ENCODE results near the gene GNG7.

GNG7 gene

DNA sequence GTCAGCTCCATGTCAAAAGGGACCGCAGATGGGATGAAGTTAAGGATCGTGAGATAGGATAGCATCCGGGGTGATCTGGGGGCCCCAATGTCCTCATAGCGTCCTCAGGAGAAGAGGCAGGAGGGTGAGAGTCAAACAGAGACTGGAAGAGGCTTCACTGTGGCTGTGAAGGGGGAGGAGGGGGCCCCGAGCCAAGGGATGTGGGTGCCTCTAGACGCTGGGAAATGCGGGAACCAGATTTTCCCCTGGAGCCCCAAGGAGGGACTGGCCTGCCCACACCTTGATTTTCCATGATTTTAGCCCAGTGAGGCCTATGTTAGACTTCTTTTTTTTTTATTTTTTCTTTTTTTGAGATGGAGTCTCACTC is 61.2 kb downstream of the GNG7 start:
- DNase-seq (ENCODE audit: low read depth) = no peak

DNA sequence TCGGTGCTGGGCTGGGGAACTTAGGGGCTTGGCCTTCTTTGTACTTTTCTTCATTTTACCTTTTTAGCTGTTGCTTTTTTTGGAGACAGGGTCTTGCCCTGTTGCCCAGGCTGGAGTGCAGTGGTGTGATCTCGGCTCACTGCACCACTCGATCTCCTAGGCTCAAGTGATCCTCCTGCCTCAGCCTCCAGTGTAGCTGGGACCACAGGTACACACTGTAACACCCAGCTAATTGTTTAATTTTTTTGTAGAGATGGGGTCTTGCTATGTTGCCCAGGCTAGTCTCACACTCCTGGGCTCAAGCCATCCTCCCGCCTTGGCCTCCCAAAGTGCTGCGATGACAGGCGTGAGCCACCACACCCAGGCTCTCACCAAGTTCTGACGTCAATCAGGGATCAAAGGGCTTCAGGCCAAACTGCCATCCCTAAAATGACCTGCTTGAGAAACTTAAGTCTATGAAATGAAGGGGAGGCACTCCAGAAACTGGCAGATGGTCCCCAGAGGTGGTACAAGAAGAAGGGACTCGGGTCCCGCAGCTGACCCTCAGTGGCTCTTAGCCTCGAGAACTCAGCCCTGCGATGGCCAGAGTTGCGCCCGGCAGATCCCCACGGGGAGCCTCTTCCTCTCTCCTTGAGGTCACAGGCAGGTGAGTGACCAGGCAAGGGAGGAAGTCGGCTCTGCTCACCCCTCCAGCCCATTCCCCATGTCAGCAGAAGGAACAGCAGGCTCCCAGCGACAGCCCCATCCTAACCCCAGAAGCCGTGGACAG is 61.7 kb downstream of the GNG7 start:
- DNase-seq (ENCODE audit: low read depth) = no peak

DNA sequence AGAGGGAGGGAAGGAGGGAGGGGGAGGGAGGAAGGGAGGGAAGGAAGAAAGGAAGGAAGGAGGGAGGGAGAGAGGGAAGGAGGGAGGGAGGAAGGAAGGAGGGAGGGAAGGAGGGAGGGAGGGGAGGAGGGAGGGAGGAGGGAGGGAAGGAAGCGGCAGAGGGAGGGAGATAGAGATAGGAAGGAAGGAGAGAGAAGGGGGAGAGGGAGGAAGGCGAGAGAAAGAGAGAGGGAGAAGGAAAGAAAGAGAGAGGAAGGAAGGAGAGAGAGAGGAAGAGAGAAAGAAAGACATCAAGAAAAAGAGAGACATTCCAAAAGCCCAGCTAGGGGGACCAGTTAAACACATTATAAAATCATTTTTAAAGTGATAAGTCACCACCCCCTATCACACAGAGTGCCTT is 62.5 kb downstream of the GNG7 start:
- no peak for DNase-seq (ENCODE audit: low read depth)

DNA sequence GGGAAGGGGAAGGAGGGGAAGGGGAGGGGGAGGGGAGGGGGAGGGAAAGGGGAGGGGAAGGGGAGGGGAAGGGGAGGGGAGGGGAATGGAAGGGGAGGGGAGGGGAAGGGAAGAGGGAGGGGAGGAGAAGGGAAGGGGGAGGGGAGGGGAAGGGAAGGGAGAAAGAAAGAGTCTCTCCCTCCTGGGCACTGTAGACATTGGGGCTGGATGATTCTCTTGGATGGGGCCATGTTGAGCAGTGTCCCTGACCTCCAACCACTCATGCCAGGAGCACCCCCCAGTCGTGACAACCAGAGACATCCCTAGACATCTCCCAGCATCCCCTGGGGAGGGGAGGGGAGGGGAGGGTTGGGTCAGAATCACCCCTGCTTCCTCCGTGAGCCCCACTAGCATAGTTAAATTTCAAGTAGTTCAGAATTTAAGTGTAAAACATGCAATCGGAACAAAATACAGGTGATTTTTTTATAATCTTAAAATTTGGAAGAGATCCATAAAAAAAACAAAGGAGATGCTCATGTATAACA is 64.0 kb downstream of the GNG7 start:
- DNase-seq (ENCODE audit: low read depth) = no peak

DNA sequence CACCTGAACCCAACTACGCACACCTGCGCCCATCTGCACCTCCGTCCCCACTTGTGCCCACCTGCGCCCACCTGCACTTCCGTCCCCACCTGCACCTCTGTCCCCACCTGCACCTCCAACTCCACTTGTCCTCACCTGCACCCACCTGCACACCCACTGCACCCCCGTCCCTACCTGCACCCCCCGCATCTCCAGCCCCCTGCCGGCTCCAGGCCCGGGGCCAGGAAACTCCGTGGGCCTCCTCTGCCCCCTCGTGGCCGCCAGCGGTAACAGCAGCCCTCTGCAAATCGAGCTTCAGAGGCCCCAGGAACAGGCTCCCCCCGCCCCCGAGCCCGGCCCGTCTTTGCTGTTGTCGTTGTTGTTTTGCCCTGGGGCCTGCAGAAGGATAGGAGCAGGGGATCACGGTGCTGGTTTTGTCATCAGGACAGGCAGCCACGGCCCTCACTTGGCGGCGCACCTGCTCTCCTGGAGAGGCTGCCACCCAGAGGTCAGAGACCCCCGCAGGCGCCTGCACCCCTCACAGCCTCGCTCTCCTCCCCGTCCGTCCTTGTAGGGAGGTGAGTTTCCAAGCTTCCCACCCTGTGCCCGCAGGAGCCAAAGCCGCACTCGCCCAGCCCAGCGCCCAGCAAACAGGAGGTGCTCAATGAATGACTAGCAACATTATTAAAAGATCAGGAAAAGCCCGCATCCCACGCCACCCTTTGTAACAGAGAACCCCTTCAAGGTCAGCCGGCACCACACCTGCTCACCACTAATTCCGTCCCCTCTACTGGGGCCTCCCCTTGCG is 65.4 kb downstream of the GNG7 start:
- DNase-seq (ENCODE audit: low read depth) = peak; percentile 50

DNA sequence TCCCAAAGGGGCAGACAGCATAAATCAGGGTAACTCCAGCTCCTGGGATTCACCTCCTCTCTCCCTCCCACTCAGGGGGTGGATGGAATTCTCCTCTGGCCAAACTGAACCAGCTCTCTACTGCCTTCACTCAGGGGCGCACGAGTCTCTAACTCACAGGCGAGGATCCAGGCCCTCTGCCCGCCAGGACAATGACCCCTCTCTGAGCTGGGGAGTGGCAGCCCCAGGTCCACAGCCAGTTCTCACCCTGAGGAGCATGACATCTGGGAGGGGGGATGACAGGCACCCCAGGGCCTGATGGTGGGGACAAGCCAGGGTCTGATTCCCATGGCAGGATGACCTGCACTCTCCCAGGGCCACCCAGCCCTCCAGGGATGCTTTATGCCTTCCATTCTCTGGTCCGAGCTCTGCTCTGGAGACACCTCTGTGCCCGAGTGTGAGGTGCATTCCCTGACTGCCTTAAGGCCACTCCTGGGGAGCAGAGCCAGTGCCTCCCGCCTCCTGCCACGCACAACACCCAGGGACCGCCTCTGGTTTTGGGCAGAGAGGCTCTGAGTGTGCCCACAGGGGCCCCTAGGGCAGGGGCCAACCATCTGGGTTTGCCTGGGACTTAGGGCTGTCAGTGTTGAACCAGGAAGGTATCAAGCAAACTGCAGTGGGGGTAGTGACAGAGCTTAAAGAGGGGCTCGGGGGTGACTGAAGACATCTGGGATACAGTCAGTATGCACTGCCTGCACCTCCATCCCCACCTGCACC is 66.2 kb downstream of the GNG7 start:
- no peak for DNase-seq (ENCODE audit: low read depth)

DNA sequence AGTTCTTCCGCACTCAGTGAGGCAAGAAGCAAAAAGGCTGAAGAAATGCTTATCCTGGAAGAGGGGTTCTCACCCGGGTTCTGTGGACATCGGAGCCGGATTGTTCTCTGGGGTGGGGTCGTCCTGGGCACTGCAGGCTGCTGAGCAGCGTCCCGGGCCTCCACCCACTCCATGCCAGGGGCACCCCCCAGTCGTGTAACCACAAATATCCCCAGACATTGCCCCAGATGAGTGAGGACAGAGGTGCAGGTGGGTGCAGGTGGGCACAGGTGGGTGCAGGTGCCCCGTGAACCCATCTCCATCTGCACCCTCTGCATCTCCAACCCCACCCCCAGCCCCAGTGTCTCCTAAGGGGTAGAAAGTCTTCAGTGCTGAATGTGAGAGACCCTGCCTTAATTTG is 67.5 kb downstream of the GNG7 start:
- no peak for DNase-seq (ENCODE audit: low read depth)

DNA sequence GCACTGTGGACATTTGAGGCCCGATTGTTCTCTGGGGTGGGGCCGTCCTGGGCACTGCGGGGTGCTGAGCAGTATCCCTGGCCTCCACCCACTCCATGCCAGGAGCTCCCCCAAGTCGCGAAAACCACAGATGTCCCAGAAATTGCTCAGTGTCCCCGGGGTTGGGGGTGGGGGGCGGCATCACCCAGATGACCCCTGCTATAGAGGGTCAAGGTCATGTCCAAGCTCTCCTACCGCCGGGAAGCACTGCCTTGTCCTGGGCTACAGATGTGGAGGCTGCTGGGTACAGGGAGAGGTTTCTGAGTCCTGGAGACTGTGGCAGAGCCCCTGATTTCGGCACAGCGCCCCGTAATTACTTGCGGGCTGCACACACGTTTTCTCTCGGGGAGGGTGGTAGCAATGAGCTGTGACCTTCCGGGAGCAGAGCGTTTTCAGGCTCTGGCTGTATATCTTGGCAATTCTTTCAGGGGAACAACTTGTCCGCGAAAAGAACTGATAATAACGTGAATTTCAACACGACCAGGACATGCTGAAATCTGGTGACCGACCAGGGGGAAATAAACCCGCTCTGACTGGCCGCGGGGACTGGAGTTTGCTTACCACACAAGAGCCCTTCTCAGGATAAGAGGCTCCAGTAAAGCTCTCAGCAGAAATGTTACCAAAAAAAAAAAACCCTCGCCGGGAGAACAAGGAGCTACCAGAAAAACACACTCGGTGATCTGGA is 68.1 kb downstream of the GNG7 start:
- no peak for DNase-seq (ENCODE audit: low read depth)

DNA sequence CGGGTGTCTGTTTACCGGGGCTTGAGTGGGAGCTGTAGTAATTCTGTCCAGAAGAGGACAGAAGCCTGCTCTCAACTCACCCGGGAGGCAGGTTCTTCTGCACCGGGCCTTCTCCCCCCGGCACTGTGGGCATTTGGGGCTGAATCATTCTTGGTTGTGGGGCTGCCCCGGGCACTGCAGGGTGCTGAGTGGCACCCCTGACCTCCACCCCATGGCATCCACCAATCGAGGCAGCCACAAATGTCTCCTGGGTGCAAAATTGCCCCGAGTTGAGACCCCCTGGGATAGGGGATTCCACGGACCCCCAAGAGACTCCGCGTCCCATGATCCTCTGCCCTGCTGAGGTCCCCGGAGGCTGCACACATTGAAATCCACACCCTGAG is 68.8 kb downstream of the GNG7 start:
- no peak for DNase-seq (ENCODE audit: low read depth)

DNA sequence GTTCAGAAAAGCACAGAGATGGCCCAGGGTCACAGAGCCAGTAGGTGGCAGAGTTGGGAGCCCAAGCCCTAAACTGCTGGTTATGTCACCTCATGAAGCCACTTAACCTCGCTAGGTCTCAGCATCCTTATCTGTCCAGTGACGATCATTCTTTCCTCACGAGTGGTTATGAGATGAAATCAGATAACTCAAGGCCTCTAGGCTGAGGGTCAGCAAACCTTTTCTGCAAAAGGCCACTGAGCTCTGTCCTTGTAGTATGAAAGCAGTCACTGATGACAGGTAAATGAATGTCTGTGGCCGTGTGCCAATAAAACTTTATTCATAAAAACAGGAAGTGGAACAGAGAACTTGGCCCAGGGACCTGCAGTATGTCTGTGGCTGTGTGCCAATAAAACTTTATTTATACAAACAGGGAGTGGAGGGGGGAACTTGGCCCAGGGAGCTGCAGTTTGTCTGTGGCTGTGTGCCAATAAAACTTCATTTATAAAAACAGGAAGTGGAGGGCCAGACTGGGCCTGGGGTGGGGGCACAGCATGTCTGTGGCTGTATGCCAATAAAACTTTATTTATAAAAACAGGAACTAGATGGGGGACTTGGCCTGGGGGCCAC is 71.2 kb downstream of the GNG7 start:
- DNase-seq (ENCODE audit: low read depth) = no peak

DNA sequence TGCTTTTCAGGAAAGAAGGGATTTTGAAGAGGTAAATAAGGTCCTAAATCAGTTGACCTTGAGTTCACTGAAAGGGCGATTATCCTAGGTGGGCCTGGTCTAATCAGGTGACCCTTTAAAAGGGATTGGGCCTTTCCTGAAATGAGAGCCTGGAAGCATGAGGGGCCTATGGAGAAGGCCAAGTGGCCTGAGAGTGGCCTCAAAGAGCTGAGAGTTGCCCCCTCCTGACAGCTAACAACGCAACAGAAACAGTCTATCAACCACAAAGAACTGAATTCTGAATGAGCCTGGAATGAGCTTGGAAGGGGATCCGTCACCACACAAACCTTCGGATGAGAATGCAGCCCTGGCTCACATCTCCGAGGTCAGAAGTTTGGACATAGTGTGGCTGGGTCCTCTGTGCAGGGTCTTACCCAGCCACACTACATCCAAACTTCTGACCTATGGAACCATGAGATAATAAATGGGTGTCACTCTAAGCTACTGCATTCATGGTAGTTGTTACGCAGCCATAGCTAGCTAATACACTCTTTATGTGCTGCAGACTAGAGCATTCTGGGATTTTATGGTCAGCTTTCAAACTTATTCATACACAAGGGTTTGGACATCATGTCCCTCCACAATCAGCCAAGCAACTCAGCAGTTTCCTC is 72.0 kb downstream of the GNG7 start:
- DNase-seq (ENCODE audit: low read depth) = no peak

DNA sequence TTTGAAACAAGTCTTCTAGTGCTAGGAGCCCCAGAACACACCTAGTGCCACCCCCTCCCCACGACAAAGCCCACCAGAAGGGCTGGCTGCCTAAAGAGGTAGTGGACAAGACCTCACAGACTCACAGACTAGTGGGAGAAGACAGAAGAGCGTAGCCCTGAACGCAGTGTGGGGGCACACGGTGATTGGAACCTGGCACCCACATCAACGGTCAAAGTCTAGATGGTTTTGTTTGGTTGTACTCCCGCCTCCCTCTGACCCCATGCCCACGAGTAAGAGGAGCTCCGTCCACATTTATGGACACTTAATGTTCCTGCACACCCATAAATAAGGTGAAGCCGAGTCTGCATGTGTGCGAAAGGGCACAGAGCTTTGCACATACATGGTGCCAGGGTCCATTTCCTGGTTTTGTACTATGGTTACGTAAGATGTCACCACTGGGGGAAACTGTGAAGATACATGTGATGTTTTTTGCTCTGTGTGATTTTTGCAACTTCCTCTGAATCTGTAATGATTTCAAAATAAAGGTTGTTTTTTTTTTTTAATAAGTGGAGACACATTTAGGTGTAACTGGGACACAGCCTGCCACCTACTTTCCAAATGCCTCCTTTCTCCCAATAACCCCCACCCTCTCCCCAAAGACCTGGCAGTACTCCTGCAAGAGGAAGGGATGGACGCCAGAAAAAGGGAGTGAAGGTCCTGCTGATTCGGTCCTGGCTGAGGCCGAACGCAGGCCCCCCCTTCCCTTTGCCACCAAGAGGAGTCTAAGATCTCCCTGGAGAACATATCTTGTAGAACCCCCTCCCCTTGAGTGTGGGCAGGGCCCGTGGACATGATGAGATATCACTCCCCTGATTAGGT is 72.8 kb downstream of the GNG7 start:
- no peak for DNase-seq (ENCODE audit: low read depth)

DNA sequence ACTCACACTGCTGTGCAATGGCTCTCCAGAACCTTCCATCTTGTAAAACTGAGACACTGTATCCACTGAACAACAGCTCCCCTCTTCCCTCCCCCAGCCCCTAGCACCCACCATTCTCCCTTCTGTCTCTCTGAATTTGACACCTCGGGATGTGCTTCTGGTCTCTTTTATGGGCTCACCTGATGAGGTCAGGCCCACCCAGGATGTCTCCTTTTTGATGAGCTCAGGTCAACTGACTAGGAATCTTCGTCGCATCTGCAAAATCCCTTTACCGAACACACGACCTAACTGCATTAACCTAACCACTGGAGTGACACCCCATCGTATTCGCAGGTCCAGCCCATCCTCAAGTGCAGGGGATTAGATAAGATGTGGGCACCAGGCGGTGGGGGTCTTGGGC is 73.9 kb downstream of the GNG7 start:
- no peak for DNase-seq (ENCODE audit: low read depth)

DNA sequence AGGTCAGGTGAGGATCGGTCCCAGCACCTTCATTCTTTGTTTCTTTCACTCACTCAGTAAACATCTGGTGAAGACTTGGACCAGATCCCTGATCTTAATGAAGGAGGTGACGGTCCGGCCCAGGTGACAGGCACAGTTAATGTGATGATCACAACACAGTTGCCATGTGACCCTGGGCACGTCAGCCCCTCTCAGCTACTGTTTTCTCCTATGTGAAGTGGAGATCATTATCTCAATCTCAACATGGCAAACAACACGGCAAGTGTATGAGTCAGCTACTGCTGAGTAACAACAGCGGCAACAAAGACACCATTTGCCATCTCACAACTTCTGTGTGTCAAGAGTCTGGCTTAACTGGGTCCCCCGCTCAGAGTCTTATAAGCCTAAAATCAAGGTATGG is 74.6 kb downstream of the GNG7 start:
- DNase-seq (ENCODE audit: low read depth) = no peak

DNA sequence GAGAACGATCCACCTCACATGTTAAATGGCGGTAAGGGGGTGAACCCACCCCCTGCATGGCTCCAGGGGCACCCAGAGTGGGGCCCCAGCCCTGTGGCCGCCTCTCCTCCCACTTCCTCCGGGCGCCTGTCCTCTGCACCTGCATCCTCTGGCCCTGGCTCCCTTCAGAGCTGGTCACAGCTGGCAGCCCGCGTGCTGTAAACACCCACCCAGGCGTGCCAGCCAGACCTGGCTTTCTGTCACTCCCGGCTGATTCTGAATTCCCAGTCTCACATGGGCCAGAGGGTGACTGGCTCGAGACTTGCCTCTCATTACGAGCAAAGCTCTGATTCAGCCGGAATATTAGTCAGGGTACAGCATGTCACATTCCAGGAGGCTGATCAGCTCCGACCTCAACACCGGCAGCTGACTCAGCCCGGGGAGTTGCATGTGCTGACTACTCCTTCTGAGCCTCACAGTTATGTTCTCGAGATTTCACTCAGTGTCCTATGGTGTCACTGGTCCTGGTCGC is 75.1 kb downstream of the GNG7 start:
- no peak for DNase-seq (ENCODE audit: low read depth)

DNA sequence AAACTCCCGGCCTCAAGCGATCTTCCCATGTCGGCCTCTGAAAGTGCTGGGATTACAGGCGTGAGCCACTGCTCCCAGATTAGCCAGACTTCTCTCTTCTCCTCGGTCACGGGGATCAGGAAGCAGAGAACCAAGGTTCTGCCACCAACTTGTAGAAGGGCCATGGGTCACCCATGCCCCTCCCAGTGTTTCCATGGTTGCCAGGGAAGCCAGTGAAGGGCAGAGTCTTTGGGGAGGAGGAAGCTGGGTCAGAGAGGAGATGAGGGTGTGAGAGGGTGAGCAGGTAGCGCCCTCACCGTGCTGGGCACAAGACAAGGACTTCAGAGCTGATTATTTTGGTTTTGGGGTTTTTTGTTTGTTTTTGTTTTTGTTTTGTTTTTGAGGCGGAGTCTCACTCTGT is 77.1 kb downstream of the GNG7 start:
- DNase-seq (ENCODE audit: low read depth) = no peak

DNA sequence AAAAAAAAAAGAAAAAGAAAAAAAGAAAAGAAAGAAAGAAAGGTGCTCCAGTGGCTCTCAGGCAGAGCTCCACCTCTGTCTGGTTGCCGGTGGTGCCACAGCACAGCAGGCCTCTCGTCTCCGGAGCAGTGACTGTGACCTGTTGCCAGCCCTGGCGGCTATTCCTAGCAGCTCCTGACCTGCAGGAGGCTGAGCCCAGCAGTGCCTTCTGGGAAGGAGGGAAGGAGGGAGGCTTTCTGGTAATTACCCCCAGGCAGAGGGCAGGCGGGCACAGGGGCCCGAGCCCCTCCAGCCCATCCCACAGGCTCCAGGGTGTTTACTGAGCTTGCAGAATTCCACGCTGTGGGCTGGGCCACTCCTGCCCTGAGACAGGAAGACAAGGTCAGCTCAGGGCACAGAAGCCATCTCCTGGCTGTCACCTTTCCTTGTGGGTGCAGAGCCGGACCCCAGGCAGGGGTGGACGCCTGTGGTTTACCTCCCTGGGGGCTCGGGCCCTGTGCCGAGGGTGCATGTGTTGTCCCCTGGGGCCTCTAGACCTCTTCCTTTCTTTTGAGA is 77.9 kb downstream of the GNG7 start:
- DNase-seq (ENCODE audit: low read depth) = no peak

DNA sequence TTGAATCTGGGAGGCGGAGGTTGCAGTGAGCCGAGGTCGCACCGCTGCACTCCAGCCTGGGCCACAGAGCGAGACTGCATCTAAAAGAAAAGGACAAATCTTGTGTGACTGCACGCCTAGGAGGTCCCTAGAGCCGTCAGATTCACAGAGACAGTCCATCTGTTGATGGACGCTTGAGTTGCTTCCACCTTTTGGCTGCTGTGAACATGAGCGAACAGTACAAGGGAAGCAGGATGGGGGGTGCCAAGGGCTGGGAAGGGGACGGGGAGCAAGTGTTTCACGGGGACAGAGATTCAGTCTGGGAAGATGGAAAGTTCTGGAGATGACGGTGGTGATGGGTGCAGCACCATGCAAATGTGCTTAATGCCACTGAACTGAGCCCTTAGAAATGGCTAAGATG is 78.7 kb downstream of the GNG7 start:
- no peak for DNase-seq (ENCODE audit: low read depth)

DNA sequence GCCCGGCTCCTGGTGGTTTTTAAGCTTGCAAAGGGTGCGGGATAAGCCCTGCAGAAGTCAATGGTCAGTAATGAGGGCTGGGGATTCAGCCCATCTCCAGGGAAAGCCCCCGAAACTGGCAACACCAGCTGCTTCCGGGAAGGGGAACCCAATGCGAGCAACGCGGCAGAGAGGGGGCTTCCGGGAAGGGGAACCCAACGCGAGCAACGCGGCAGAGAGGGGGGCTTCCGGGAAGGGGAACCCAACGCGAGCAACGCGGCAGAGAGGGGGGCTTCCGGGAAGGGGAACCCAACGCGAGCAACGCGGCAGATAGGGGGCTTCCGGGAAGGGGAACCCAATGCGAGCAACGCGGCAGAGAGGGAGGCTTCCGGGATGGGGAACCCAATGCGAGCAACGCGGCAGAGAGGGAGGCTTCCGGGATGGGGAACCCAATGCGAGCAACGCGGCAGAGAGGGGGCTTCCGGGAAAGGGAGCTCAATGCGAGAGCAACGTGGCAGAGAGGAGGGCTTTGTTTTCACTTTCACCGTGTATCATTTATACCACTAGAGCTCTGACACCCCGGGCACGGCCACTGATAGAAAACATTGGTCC is 80.0 kb downstream of the GNG7 start:
- peak; percentile 34 for DNase-seq (ENCODE audit: low read depth)
